ENCODE measurements around the gene TAOK3.

TAOK3 gene

DNA sequence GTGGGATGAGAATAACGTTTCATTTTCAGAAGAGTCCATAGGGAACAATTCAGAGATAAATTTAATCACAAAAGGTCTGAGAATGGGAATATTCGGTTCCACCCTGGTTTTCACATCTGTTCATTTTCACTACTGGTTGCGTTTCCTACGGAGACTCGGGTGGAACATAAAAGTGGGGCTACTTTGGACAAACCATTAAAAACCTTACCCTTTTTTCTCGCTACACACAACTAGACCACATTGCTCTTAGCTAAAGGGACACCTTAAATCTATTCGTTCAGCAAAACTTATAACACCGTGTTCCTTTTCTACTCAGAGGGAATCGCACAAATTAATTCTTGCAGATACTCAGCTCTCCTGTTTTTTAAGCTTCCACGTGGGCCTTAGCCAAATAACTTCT is 2.6 kb upstream of the TAOK3 start:
- TF ChIP-seq EZH2phosphoT487 (IDR thresholded peaks at IDR 0.05; ENCODE audit: borderline replicate concordance, low read length): no peak
- TF ChIP-seq, protein P1, sequence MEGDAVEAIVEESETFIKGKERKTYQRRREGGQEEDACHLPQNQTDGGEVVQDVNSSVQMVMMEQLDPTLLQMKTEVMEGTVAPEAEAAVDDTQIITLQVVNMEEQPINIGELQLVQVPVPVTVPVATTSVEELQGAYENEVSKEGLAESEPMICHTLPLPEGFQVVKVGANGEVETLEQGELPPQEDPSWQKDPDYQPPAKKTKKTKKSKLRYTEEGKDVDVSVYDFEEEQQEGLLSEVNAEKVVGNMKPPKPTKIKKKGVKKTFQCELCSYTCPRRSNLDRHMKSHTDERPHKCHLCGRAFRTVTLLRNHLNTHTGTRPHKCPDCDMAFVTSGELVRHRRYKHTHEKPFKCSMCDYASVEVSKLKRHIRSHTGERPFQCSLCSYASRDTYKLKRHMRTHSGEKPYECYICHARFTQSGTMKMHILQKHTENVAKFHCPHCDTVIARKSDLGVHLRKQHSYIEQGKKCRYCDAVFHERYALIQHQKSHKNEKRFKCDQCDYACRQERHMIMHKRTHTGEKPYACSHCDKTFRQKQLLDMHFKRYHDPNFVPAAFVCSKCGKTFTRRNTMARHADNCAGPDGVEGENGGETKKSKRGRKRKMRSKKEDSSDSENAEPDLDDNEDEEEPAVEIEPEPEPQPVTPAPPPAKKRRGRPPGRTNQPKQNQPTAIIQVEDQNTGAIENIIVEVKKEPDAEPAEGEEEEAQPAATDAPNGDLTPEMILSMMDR (IDR thresholded peaks at IDR 0.05; ENCODE audit: low read depth, low read length, poor library complexity, severe bottlenecking): no peak
- H3K4me1 ChIP-seq (ENCODE audit: control insufficient read depth, low read length): peaks cover 44% of the 10 kb centered on the region
- no peak overlapping the region for H3K27ac ChIP-seq (ENCODE audit: low read depth, low read length)
- H3K79me2 ChIP-seq (ENCODE audit: control insufficient read depth, low read length): peaks cover 62% of the 10 kb centered on the region
- H3F3A ChIP-seq (ENCODE audit: control insufficient read depth, insufficient read depth): peaks cover 7% of the 10 kb centered on the region; the same call in 1 of the 2 replicates
- H3K9me3 ChIP-seq (ENCODE audit: control insufficient read depth, insufficient read depth, low read length): no peaks in the 10 kb centered on the region
- peaks cover 16% of the 10 kb centered on the region for H3K27me3 ChIP-seq (ENCODE audit: control insufficient read depth, low read length)
- peak overlapping the region; percentile 80 for H3K4me2 ChIP-seq (ENCODE audit: low read length)
- H3K4me3 ChIP-seq (ENCODE audit: low read length): peak overlapping the region; percentile 81
- no peaks in the 10 kb centered on the region for H3K9me2 ChIP-seq (replicated peaks; ENCODE audit: control insufficient read depth, low read length)
- H4K20me1 ChIP-seq (ENCODE audit: control insufficient read depth, insufficient read depth, low read depth, low read length): 0 out of 2 replicates have a peak, but pooled peaks cover 4% of the 10 kb centered on the region
- H3K36me3 ChIP-seq (ENCODE audit: control insufficient read depth, low read length): peaks cover 11% of the 10 kb centered on the region

DNA sequence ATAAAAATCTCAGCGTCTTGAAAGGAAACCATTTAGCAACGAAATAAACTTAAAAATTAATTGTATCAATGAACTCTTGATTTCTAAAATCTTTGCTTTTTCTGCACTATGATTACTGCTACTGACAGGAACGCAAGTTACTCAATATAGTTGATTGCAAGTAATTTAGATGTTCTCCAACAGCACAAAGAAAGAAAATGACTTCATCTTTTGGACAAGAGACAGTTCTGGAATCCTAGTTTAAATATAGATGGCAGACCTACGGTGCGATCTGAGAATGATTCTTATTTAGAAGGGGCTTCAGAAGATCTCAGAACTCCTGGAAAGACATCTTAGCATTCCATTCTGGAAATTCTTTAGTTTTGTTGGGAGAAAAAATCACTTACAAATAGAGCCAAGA is 2.2 kb upstream of the TAOK3 start:
- Histone ChIP-seq H3F3A (ENCODE audit: control insufficient read depth, insufficient read depth) (peaks cover 7% of the 10 kb centered on the region; the same call in 1 of the 2 replicates), H3K4me3 (ENCODE audit: low read length) (no peak overlapping the region), H4K20me1 (ENCODE audit: control insufficient read depth, insufficient read depth, low read depth, low read length) (0 out of 2 replicates have a peak, but pooled peaks cover 4% of the 10 kb centered on the region), H3K36me3 (ENCODE audit: control insufficient read depth, low read length) (peaks cover 7% of the 10 kb centered on the region), H3K9me3 (ENCODE audit: control insufficient read depth, insufficient read depth, low read length) (no peaks in the 10 kb centered on the region), H3K4me2 (ENCODE audit: low read length) (no peak overlapping the region), H3K79me2 (ENCODE audit: control insufficient read depth, low read length) (peaks cover 59% of the 10 kb centered on the region), H3K27me3 (ENCODE audit: control insufficient read depth, low read length) (peaks cover 16% of the 10 kb centered on the region), H3K4me1 (ENCODE audit: control insufficient read depth, low read length) (peaks cover 44% of the 10 kb centered on the region), H3K9me2 (replicated peaks; ENCODE audit: control insufficient read depth, low read length) (no peaks in the 10 kb centered on the region), H3K27ac (ENCODE audit: low read depth, low read length) (no peak overlapping the region)
- no peak for TF ChIP-seq EZH2phosphoT487 (IDR thresholded peaks at IDR 0.05; ENCODE audit: borderline replicate concordance, low read length)
- TF ChIP-seq, protein P1 (IDR thresholded peaks at IDR 0.05; ENCODE audit: low read depth, low read length, poor library complexity, severe bottlenecking): no peak

DNA sequence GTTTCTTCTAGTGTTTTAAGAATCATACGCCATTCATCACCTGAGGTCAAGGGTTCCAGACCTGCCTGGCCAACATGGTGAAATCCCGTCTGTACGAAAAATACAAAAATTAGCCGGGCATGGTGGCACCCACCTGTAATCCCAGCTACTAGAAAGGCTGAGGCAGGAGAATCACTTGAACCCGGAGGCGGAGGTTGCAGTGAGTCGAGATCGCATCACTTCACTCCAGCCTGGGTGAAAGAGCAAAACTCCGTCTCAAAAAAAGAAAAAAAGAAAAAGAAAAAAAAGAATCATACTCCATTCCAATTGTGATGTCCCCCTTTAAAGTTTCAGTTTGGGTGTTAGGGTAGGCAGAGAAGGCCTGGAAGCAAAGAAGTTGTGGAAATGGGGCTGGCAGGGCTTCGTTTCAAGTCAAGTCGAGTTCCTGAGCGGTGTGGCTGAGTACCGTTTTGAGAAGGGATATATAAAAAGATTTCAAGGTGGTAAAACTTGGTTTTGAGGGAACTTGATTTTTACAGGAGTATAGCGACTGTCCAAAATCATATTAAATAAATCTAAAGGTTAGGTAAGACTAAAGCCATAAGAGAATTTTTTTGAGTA is 1.5 kb upstream of the TAOK3 start:
- 0 out of 2 replicates have a peak, but pooled peaks cover 4% of the 10 kb centered on the region for H4K20me1 ChIP-seq (ENCODE audit: control insufficient read depth, insufficient read depth, low read depth, low read length)
- no peaks in the 10 kb centered on the region; the same call in 1 of the 2 replicates for H3K36me3 ChIP-seq (ENCODE audit: control insufficient read depth, low read length)
- peaks cover 16% of the 10 kb centered on the region for H3K27me3 ChIP-seq (ENCODE audit: control insufficient read depth, low read length)
- peak overlapping the region; percentile 94 for H3K4me3 ChIP-seq (ENCODE audit: low read length)
- peaks cover 7% of the 10 kb centered on the region; the same call in 1 of the 2 replicates for H3F3A ChIP-seq (ENCODE audit: control insufficient read depth, insufficient read depth)
- no peak overlapping the region for H3K27ac ChIP-seq (ENCODE audit: low read depth, low read length)
- peaks cover 44% of the 10 kb centered on the region for H3K4me1 ChIP-seq (ENCODE audit: control insufficient read depth, low read length)
- peak overlapping the region; percentile 90 for H3K4me2 ChIP-seq (ENCODE audit: low read length)
- H3K9me2 ChIP-seq (replicated peaks; ENCODE audit: control insufficient read depth, low read length): no peaks in the 10 kb centered on the region
- H3K9me3 ChIP-seq (ENCODE audit: control insufficient read depth, insufficient read depth, low read length): no peaks in the 10 kb centered on the region
- H3K79me2 ChIP-seq (ENCODE audit: control insufficient read depth, low read length): peaks cover 52% of the 10 kb centered on the region
- TF ChIP-seq, protein P1 (IDR thresholded peaks at IDR 0.05; ENCODE audit: low read depth, low read length, poor library complexity, severe bottlenecking): no peak
- no peak for TF ChIP-seq EZH2phosphoT487 (IDR thresholded peaks at IDR 0.05; ENCODE audit: borderline replicate concordance, low read length)

All from DOHH2 (cell line).